22Rv1 (cell line): Measurements from ENCODE around the gene LRRC61.

ENCODE experiments used
- CTCF ChIP-seq: fragments of 450-650 bp; IDR thresholded peaks from 2 replicates; pipeline ENCODE4 v1.5.1; 2017; ENCODE audit warnings: mild to moderate bottlenecking
- ZFX ChIP-seq: fragments of 450-650 bp; IDR thresholded peaks from 2 replicates; pipeline ENCODE4 v1.6.1; 2017; ENCODE audit warnings: antibody characterized with exemption, borderline replicate concordance

- TF ChIP-seq CTCF (no peak), ZFX (no peak)
Measured at GRCh38 chr7:150373049-150373801, 50.1 kb downstream of the LRRC61 start.
